ENCODE data around the gene OCIAD2. TPM values are rescaled to one million over a fixed set of nuclear protein-coding genes. Genes with fewer than 3 reads are reported as not detected.
"Not testable (repeated sequence)": the region's sequence is repeated elsewhere in the genome, so short reads cannot be mapped to it uniquely, and the experiment has no call there.

The OCIAD2 gene, protein sequence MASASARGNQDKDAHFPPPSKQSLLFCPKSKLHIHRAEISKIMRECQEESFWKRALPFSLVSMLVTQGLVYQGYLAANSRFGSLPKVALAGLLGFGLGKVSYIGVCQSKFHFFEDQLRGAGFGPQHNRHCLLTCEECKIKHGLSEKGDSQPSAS
- total RNA-seq, result 18.3 TPM
- long read RNA-seq, transcript OCIAD2-205 (7 exons, 1,163 nt), result major isoform, 29 of 33 reads
- long read RNA-seq, partial matches to known transcripts, result 2 of 33 reads
- long read RNA-seq, other reads (novel, unspliced or antisense), result 1 of 33 reads

DNA sequence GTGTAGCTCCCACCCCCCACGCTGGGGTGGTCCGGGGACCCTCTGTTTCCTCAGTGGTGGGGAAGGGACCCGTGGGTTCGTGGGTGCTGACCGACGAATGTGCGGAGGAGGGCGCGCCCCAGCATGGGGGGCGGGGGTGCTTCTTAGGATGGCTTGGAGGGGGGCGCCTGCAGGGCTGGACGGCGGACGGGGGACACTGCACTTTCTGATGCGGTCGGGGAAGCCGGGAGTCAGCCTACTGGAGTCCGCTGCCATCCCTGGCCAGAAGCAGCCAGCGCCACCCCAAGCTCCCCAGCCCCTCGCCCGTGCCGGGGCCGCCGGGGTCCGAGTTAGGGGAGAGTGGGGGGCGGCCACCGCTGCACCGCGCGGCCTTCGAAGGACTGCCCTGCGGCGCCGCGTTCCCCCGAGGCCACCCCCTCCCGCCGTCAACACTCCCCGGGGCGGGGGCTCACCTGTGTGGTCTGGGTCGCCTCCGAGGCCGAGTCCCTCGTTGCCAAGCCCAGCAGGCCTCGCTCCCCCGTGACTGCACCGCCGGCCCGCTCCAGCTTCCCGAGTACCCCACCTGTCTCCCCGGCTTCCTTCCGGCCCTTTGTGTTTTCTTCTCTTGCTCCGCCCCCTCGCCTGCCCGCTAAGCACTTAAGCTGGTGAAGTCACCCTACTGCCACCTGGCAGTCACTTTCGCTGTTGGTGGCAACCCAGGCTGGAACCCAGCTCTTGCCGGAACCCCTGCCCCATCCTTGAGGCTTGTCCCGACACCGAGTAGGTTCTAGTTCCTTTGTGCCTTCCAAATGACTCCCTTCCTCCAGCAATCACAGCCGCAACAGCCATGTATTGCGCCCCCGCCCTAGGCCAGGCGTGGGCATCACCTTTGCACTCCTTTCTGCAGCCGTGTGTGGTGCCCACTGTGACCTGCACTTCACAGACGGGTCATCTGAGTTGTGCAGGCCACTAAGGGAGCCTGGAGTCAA lies at the start of gene OCIAD2:
Gene OCIAD2, minus strand, starts transcription at position 569 of the 968 bp plus-strand sequence. CDS start 2,225 bp downstream, outside the sequence.
- ATAC-seq (peak; percentile 93), DNase-seq (peak; percentile 63)
- intact Hi-C loops (cut with micrococcal nuclease), result no loop called here

DNA sequence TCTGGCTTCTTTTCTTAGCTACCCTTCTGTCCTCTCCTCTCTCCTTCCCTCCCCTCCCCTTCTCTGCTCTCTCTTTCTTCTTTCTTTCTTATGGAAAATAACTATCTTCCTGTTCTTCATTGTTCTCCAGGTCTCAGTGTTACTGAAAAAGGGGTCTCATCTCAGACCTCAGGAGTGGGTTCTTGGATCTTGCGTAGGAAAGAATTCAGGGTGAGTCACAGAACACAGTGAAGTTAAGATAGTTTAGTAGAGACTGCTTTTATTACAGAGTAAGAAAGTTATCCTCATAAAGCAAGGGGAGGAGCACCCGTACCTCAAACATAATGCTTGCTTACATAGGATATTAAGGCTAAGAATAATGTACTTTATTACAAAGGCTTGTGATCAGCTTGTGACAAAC lies 47.7 kb upstream of the OCIAD2 start:
- no peak for DNase-seq
- intact Hi-C loops (cut with micrococcal nuclease), result no loop called here
- ATAC-seq, result no peak

DNA sequence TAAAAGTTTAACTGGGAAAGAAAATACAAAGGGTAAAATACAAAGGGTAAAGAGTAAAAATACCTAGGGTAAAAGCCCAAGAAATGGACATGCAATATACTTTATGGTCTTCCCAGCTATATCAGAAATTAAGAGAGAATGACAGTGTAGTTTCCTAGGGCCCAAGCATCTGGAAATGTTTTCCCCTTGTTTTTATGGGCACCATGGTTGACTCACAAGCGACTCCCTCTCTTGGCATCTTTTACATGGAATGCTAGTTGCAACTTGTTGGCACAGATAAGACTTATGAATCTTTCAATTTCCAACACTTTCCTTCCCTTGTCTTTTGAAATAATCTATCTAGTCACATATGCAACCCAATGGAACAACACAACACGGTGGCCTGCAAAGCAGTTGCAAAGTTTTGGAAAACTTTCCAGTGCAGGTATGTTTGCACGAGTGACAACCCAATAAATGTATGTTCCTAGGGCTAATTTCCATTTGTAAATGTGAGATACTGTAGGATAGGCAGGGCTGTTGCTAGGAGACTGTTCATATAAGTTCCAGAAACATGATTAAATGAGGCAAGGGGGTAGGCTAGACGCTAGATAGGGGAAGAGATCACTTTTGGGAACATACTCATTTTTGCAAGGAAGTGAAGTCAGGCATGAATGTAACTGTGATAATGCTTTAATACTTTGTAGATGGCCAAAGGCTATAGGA lies 43.1 kb upstream of the OCIAD2 start:
- DNase-seq (no peak), ATAC-seq (no peak)
- intact Hi-C loops (cut with micrococcal nuclease), result no loop called here

DNA sequence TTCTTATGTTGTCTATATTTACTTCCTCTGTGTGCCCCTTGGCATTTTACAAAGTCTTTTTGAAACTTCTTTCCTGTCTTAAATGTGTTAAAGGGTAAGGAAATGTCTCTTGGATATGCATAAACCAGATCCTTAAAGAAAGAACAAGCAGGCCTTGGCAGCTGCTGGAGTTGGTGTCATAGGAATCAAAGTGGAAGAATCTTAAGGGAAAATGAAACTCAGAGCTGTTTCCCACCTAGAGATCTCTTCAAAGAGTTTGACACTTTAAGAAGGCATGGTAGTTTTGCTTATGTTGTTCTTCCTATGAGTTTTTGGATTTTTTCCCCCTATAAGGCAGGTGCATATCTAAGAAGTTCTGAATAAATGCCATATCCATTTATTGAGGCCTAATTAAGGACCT lies 42.5 kb upstream of the OCIAD2 start:
- intact Hi-C loops (cut with micrococcal nuclease), result no loop called here
- ATAC-seq, result no peak
- no peak for DNase-seq

DNA sequence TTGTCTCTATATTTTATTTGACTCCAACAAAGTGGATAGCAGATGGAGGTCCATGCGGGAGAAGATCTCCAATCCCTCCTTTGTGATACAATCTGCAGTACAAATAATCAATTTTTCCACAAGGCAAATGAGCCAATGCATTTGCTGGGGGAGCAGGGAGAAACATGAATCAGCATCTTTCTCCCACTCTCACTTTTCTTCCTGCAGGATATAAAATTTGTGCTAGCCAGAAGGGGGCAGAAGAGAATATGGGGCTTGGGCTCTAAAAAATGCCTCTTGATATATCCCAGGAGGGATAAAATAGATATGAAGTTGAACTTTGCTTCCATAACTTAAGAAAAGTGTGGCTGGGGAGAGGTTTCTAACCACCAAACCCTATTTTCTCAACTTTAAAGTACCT lies 41.2 kb upstream of the OCIAD2 start:
- intact Hi-C loops (cut with micrococcal nuclease), result no loop called here
- DNase-seq, result no peak
- ATAC-seq, result no peak

DNA sequence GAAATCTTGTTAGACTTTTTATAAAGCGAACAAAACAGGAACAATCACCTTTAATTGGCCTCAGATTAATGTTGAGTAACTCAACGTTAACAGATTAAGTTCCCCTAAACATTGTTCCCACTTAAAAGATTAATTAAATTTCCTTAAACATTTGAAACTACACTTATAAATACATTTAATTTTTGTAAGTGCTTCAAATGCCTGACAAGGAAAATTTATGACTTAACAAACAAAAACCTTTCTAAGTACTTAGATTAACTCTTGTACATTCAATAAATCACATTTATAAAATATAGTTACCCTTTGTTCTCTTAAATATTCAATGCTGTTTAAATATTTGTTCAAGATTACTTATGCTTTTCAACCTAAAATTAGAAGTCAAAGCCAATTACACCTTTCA lies 39.4 kb upstream of the OCIAD2 start:
- no peak for DNase-seq
- no peak for ATAC-seq
- intact Hi-C loops (cut with micrococcal nuclease), result no loop called here

DNA sequence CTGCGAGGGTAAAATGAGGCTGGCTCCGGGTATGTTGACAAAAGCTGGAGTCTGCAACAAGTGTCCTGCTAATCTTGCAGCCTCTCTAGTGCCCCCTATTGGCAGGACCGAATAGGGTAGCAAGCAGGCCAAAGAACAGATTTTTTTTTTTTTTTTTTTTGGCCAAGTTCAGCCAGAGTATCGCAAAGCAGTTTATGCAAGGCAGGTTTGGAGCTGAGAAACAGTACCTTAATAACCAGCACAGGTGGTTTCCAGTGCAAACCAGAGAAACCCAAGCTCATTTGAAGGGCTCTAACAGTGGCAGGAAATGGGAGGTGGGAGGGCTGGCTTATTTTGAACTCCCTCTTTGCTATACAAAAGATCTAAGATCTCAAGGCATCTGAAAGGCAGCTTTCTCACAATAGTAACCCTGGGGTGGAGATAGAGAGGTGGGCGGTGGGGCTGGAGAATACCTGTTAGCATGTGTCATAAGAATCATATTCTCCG lies 38.2 kb upstream of the OCIAD2 start:
- intact Hi-C loops (cut with micrococcal nuclease), result no loop called here

DNA sequence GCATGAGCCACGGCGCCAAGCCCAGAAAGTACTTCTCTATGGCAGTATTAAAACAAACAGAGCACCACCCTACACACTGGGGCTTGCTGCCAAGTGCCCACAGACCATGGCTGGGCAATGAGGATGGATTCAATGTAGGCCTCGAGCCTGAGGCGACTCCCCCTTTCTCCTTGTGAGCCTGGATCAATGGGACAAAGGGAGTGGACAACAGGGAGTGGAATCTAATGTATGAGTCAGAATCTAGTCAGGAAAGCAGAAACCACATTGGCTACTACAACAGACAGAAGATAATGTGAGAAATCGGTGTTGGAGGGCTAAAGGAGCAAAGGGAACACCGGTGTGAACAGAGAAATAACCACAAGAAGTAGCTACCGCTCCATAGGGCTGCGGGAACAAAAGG lies 37.7 kb upstream of the OCIAD2 start:
- ATAC-seq (no peak), DNase-seq (no peak)
- intact Hi-C loops (cut with micrococcal nuclease), result no loop called here

More for the DNA sequence above, 38.2 kb upstream of the OCIAD2 start:
- no peak for DNase-seq
- no peak for ATAC-seq

DNA sequence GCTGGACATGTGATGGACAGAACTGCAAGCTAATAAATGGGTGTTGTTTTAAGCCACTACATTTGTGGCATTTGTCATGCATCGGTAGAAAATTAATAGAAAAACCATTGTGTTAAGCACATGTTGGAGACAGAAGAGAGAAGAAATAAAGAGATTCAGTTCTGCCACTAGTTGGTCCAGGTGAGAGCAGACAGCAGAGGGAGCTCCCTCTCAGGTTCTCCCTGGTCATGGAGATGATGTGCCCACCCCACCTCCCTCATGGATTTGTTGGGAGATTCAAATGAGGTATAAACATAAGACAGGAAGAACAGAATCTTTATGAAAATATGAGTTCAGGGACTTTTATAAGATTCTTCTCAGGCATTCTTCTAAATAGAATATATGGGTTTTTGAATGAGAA lies 36.8 kb upstream of the OCIAD2 start:
- no peak for DNase-seq
- intact Hi-C loops (cut with micrococcal nuclease), result no loop called here

DNA sequence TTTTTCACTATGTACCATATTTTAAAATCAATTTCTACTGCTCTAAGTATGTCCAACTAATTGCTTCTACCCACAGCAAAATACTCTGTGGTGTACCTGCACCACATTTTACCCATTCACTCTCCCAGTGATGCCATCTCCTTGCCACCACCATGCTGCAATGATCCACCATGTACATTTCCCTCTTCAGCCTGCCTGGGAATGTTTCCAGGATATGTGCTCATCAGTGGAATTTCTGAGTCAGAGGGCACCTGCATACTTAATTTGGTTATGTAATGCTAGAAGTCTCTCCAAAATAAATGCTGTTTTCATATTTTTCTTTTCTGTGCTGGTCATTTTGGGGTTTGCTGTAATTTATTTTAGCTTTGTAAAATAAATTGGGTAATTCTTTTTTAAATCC lies 33.2 kb upstream of the OCIAD2 start:
- intact Hi-C loops (cut with micrococcal nuclease), result no loop called here
- DNase-seq (no peak), ATAC-seq (peak; percentile 24)

More for the DNA sequence above, 36.8 kb upstream of the OCIAD2 start:
- no peak for ATAC-seq

DNA sequence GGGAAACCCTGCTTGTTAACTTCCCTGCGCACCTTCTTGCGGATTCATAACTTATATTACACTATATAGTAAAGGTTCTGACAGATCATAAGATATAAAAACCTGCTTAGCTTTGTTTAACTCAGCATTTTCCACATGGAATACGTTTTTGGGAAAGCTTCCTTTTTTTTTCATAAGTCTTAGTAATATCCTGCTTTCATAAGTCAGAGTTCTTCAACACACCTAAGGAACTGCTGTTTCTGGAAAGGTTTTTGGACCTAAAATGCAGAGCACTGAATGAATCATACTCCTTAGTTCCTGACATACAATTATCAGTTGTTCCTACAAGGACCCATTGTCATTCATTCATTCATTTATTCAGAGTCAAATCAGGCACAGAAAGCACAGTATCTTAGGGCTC lies 32.3 kb upstream of the OCIAD2 start:
- ATAC-seq, result no peak
- DNase-seq, result no peak
- intact Hi-C loops (cut with micrococcal nuclease), result no loop called here

DNA sequence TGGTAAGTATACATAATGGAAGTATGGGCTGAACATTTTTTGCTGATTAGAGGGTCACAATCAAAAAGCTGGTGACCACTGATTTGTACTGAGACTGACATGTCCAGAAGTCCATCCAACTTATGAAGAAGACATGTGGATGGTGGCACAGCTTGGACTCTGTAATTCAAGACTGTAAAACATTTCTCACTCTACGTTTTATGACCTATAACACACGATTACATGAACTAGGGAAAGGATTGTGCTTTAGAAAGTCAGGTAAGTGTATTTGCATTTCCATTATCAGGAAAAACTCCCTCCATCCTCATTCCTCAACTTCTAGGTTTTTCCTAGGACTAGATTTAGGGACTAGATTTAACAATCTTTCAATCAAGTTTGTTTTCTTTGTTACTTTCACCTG lies 30.5 kb upstream of the OCIAD2 start:
- intact Hi-C loops (cut with micrococcal nuclease), result no loop called here
- no peak for DNase-seq
- no peak for ATAC-seq

DNA sequence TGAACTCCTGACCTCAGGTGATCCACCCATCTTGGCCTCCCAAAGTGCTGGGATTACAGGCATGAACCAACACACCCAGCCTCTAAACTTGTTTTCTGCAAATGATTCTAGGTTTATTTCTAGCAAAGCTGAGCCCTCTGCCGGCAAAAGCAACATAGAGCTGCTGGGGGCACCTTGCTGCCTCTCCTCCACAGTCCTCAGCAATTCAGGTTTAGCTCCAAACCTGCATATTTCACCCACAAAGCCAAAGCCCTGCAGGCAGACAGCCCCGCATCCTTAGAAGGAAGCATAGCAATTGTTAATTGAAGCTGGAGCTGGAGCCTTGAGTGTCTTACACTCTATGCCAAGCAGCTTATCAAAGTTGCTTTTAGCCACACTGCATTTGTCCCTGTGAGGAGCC lies 24.9 kb upstream of the OCIAD2 start:
- no peak for DNase-seq
- no peak for ATAC-seq
- intact Hi-C loops (cut with micrococcal nuclease), result no loop called here

DNA sequence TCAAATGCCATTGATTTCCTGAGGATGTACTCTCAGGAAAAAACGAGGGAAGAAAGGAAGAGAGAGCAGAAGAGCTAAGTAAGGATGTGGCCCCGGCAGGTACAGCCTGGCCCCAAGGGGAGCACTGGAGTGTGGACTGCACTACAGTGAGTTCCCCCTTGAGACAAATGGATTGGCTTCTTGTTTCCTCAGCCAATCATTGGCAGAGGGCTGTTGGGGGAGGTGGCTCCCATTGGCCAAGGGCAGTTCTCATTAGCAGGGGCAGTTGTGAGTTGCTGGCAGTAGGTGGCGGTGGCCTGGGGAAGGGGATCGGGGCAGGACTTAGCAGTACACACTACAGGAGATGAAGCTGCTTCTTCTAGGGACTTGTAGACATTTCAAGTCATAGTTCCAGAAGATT lies 24.1 kb upstream of the OCIAD2 start:
- intact Hi-C loops (cut with micrococcal nuclease), result no loop called here
- DNase-seq, result no peak
- ATAC-seq, result no peak

DNA sequence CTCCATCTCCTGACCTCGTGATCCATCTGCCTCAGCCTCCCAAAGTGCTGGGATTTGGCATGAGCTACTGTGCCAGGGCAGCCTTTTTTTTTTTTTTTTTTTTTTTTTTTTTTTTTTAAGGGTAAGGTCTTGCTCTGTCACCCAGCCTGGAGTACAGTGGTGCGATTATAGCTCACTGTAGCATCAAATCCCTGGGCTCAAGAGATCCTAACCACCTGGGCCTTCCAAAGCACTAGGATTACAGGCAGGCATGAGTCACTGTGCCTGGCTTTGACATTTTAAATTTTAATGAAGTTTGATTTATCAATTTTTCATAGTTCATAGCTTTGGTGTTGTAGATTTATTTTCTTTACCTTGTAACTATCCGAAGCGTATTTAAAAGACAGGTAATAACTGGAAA lies 17.8 kb upstream of the OCIAD2 start:
- intact Hi-C loops (cut with micrococcal nuclease), result no loop called here
- DNase-seq, result no peak
- no peak for ATAC-seq

DNA sequence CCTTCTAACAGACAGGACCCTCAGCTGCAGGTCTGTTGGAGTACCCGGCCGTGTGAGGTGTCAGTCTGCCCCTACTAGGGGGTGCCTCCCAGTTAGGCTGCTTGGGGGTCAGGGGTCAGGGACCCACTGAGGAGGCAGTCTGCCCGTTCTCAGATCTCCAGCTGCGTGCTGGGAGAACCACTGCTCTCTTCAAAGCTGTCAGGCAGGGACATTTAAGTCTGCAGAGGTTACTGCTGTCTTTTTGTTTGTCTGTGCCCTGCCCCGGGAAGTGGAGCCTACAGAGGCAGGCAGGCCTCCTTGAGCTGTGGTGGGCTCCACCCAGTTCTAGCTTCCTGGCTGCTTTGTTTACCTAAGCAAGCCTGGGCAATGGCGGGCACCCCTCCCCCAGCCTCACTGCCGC lies 16.5 kb upstream of the OCIAD2 start:
- intact Hi-C loops (cut with micrococcal nuclease); DNase-seq; ATAC-seq: not testable (repeated sequence)

DNA sequence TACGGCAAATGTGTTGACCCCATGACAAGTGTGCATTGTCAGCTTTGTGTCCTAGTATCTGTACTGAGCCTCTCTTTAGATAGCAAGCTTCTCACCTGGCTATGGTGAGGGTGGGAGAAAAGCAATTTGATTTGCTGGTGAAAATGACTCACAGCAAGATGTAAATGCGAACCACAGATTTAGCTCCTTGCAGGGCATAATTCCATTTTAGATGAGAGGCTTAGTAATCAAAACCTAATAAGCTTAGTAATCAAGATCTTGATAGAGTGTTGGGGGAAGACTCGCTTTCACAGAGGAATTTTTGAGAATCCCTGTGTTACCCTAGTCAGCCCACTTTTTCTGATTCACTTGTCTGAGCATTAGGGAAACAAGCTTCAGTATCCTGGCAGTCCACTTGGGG lies 7.7 kb upstream of the OCIAD2 start:
- ATAC-seq, result no peak
- DNase-seq, result no peak
- intact Hi-C loops (cut with micrococcal nuclease), result no loop called here

DNA sequence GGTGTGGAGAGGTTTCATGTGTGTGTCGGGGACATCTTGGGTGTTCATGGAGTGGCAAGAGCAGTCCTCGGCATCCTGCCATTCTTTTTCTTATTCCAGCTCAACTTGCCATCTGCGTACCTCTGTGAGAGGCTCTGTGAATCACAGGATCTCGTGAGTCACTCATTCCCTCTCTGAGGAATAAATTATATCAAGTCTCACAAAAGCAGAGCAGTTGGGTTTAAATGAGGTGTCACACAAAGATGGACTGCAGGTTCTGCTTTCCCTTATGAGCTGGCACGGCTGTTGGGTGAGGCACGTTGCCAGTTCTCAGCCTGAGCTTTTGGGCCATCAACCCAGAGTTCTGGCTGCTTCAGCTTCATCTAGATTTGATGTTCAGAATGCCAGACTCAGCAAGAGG lies 6.8 kb upstream of the OCIAD2 start:
- intact Hi-C loops (cut with micrococcal nuclease), result no loop called here
- ATAC-seq, result no peak
- DNase-seq, result no peak

DNA sequence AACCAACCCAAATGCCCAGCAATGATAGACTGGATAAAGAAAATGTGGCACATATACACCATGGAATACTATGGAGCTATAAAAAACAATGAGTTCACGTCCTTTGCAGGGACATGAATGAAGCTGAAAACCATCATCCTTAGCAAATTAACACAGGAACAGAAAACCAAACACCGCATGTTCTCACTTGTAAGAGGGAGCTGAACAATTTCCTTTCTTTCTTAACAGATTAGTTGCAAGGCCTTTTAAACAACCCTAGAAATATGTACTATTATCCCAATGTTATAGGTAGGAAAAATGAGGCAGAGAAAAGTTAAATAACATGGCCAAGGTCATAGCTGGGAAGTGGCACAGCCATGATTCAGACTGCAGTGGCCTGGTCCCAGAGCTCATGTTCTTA lies 5.8 kb upstream of the OCIAD2 start:
- no peak for DNase-seq
- intact Hi-C loops (cut with micrococcal nuclease), result no loop called here
- no peak for ATAC-seq

DNA sequence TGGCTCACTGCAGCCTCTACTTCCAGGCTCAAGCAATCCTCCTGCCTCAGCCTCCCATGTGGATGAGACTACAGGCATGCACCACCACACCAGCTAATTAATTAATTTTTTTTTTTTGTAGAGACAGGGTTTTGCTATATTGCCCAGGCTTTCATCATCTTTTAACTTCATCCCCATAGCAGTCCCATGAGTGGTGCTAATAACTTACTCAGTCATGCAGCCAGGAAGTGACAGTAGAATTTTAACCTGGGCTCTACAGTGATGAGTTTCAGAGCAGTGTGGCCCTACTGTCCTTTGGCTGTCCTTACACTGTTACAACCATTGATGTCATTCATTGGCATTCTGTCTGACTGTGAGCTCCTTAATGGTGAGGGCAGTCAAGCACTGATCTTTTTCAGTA lies 3.9 kb upstream of the OCIAD2 start:
- intact Hi-C loops (cut with micrococcal nuclease), result no loop called here
- ATAC-seq (no peak), DNase-seq (no peak)

Data from left ventricle myocardium superior (tissue), 1 donor.